T-helper 9 cell (primary cell): ENCODE data around the gene WDR74.
"Not testable (repeated sequence)": the region's sequence is repeated elsewhere in the genome, so short reads cannot be mapped to it uniquely, and the experiment has no call there.

ENCODE experiments used
- DNase-seq: peaks from one replicate; pipeline ENCODE4 v3.0.0-alpha.2; 2020
- total RNA-seq, 2 donors: gene quantifications; one replicate each; lab custom pipeline; 2026; lab: John Stamatoyannopoulos, UW

The WDR74 gene
- total RNA-seq = 90.3 to 120 reads per million in 2 donors

DNA sequence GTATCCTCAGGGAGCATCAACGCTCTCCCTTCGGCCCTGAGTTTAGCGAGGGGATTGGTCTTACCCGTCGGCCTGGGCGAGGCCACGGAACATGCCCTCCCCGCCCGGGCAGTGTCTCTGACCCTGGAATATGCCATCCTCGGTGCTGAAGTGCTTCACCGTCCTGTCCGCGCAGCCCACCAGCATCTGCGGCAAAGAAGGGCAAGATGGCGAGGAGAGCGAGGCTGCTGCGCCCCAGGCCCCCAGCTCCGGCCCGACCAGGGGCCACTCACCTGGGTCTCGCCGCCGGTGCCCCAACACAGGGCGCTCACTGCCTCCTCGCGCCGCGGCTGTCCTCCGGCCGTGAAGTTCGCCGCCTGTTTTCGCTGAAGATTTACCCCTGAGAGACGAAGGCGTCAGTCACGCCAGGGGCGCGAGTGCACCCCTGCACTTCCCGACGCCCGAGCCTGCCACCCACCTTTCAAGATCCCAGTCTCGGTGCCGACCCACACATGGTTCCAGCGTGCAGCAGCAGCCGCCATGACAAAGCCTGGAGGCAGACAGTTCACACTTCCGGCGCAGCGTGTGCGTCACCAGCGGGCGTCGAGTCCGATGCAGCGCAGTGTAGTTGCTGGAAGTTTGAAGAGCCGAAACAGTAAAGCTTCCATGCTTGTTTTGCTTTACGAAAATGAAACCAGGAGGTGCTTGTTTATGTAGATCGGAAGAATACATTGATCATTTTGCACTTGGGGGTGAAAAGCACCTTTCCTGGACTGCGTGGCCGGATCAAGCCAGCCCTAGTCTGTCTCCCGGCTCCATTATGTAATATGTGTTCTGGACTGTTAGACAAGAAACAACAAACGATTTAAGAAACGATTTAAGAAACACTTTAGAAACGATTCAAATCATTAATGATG, at the start of gene WDR74:
TSS of gene WDR74 (minus strand) at position 541 of the 896 bp plus-strand sequence. CDS start at position 521, 20 bp downstream.
- DNase-seq = peak; percentile 86

DNA sequence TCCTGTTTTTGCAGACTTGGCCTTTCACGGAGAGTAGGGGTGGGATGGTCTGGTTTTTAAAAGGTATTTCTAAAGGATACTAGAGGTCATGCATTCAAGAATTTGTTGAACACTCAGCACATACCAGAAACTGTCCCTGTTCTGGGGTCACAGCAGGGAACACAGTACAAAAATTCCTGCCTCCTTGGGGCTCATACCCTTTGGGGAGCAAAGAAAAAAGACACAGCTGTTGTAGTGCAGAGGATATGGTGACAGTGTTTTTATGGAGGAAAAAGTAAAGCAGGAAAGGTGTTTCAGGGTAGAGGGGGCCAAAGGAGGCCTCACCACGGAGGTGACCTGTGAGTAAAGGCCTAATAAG, 49.7 kb upstream of the WDR74 start:
- no peak for DNase-seq

DNA sequence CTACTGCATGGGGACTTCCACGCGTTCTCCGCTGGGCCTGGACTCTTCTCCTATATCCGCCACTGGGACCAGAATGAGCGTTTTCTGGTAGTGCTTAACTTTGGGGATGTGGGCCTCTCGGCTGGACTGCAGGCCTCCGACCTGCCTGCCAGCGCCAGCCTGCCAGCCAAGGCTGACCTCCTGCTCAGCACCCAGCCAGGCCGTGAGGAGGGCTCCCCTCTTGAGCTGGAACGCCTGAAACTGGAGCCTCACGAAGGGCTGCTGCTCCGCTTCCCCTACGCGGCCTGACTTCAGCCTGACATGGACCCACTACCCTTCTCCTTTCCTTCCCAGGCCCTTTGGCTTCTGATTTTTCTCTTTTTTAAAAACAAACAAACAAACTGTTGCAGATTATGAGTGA, 49.0 kb upstream of the WDR74 start:
- DNase-seq = no peak

DNA sequence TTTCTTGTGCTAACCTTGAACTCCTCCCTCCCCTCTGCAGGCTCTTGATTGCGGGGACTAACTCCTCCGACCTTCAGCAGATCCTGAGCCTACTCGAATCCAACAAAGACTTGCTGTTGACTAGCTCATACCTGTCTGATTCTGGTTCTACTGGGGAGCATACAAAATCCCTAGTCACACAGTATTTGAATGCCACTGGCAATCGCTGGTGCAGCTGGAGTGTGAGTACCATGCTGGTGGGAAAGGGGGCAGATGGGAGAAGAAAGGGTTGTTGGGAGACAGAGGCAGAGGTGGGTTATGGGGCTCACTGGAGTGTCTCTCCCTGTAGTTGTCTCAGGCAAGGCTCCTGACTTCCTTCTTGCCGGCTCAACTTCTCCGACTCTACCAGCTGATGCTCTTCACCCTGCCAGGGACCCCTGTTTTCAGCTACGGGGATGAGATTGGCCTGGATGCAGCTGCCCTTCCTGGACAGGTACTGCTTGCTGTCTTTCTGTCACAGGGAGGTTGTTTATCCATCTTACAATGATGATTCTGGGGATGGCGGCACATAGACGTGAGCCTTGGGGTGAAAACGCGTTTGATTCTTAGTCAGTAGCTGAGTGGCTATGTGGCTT, 45.9 kb upstream of the WDR74 start:
- no peak for DNase-seq

DNA sequence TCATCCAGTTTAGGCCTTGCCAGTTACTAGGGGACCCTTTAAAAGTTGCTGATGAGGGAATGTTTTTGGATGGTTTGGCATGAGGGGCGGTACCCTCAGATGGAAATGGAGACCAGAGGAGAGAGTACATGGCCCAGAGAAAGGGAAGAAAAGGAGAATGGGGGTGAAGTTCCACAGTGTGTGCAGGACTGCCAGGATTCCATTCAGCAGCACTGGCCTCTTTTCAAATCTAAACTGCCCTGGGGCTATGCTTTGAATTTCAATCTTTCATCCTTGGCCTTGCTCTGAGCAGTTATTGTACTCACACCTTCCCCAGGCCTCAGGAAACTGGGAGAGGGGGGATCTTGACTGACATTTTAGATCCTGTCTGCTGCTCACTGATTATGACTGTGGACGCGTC, 44.3 kb upstream of the WDR74 start:
- DNase-seq = no peak

DNA sequence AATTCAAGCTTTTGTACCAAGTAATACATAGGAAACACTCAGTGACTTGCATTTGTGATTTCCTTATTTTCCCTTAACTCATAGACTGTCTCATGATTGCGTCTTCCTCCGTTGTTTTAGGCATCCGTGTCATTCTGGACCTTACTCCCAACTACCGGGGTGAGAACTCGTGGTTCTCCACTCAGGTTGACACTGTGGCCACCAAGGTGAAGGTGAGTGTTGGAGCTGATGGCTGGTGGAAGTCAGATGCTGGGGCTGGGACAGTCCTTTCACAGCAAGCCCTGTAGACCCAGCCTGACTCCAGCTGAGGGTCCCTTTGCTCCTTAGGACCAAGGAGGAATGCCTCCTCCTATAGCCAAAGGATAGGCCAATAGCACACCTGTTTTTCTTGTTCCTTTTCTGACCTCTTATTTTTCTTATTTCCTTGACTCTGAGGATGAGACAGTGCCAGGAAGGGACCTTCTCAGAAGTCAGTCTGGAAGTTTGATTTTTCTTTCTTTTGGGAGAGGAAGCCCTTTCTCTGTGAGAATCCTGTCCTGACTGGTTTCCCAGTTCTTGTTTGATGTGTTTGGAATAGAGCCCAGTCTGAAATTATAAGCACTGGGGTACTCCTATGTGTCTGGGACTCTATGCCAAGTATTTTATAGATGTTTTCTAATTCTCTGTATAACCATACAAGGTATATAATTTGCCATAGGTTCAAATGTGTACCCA, 43.6 kb upstream of the WDR74 start:
- DNase-seq = no peak

DNA sequence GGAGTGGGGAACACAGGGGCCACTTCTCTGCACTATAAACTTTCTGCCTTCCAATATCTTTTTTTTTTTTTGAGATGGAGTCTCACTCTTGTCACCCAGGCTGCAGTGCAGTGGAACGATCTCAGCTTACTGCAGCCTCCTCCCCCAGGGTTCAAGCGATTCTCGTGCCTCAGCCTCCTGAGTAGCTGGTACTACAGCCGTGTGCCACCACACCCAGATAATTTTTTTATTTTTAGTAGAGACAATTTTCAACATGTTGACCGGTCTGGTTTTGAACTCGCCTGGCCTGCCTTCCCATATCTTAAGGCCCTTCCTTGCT, 43.0 kb upstream of the WDR74 start:
- no peak for DNase-seq

DNA sequence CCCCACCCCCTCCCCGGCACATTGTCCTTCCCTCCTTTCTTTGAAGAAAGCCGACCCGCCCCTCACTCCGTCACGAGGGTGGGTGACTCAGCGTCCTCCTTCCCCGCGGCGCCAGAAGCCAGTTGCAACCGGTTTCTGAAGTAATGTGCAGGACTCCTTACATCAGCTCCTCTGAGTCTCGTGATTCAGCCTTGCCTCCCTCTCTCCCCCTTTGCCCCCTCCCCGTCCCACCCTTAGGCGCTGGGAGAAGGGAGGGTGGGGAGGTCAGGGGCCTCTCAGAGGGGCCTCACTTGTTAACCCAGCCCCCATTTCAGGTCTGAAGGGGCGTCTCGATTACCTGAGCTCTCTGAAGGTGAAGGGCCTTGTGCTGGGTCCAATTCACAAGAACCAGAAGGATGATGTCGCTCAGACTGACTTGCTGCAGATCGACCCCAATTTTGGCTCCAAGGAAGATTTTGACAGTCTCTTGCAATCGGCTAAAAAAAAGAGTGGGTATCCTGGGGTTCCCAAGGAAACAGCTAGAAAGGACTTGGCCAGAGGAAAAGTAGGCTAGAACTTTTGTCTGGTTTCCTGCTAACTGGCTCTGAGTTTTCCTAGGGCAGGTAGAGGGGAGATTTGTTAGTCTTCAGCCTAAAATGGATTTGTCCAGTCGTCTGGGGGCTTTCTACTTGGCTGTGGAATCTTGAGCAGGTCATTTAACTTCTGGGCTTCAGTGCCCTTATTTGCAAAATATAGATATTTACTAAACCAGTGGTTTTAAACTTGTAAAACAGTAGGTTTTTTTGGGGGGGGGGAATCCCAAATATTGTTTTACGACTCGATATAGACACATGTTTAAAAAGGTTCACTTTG, 42.4 kb upstream of the WDR74 start:
- peak; percentile 91 for DNase-seq

DNA sequence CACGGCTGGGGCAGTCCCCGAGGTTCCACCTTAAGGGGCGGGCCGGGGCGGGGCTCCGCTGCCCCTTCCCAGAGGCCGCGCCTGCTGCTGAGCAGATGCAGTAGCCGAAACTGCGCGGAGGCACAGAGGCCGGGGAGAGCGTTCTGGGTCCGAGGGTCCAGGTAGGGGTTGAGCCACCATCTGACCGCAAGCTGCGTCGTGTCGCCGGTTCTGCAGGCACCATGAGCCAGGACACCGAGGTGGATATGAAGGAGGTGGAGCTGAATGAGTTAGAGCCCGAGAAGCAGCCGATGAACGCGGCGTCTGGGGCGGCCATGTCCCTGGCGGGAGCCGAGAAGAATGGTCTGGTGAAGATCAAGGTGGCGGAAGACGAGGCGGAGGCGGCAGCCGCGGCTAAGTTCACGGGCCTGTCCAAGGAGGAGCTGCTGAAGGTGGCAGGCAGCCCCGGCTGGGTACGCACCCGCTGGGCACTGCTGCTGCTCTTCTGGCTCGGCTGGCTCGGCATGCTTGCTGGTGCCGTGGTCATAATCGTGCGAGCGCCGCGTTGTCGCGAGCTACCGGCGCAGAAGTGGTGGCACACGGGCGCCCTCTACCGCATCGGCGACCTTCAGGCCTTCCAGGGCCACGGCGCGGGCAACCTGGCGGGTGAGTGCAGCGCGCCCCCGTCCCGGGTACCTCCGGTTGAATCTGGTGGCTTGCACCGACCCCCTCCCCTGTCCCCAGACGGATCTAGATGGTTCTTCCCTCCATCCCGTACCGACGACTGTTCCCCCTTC, 41.6 kb upstream of the WDR74 start, which contains the start of gene SLC3A2:
TSS of gene SLC3A2 (plus strand) at position 94 of the 776 bp plus-strand sequence. CDS start at position 222, 128 bp downstream.
- DNase-seq = peak; percentile 77

DNA sequence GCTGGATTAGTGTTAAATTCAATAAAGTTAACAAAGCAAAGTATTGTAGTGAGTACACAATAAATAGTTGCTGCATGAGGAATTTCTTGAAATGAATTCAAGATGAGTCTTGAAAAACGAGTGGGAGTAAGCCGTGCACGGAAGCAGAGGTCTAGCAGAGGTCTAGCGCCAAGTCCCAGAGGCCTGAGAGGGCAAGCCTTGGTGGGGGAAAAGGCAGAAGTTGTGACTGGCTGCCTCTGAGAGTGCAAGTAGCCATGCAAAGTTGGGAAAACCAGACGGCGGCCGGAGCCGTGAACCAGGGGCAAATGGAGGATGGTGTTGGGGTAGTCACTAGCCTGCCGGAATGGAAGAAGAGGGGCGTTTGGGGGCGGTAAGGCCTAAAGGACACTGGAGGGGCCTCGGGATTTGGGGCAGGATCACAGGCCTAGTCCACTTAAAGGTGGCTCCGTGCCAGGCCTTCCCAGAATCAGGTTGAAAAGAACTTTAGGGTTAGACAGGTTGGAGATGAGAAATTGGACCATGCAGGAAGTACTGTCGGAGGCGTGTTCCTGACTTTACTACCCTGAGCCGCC, 40.9 kb upstream of the WDR74 start:
- no peak for DNase-seq

DNA sequence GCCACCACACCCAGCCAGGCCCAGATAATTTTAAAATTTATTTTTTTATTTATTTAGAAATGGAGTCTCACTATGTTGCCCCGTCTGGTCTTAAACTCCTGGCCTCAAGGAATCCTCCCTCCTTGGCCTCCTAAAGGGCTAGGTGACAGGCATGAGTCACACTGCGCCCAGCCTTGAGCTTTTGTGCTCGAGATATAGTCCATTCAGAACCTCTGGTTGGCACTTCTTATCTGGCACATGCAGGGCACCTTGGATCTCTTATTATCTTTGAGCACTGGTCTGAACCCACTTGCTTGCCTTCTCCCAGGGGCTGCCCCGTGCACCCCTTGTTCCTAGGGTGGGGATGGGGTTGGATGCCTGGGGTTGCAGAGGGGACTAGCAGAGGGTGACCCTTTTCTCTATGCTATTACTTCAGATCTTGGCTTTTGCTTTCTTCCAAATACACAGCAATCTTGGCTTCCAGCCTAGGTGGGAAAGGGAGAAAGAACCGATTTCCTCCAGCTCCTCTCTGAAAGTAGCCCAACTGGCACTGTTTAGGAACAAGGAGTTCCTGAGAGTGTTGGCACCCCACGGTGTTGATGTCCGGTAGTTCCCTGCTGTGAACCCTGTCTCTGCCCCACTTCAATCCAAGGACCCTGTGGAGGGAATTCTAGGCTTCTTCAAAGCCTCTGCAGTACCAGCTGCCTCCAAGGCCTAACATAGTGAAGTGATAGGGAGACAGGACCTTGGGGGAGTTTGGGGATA, 40.0 kb upstream of the WDR74 start:
- DNase-seq = no peak

DNA sequence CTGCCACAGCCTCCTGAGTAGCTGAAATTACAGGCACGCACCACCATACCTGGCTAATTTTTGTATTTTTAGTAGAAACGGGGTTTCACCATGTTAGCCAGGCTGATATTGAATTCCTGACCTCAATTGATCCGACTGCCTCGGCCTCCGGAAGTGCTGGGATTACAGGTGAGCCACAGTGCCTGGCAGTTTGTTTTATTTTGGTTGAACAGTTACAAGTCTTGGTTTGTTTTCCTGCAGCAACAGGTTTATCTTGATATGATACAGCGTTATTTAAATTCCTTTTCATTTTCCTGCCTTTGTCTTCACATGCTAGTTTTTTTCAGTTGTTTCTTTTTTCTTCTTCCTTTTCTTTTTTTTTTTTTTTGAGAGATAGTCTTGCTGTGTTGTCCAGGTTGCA, 37.3 kb upstream of the WDR74 start:
- DNase-seq = no peak

DNA sequence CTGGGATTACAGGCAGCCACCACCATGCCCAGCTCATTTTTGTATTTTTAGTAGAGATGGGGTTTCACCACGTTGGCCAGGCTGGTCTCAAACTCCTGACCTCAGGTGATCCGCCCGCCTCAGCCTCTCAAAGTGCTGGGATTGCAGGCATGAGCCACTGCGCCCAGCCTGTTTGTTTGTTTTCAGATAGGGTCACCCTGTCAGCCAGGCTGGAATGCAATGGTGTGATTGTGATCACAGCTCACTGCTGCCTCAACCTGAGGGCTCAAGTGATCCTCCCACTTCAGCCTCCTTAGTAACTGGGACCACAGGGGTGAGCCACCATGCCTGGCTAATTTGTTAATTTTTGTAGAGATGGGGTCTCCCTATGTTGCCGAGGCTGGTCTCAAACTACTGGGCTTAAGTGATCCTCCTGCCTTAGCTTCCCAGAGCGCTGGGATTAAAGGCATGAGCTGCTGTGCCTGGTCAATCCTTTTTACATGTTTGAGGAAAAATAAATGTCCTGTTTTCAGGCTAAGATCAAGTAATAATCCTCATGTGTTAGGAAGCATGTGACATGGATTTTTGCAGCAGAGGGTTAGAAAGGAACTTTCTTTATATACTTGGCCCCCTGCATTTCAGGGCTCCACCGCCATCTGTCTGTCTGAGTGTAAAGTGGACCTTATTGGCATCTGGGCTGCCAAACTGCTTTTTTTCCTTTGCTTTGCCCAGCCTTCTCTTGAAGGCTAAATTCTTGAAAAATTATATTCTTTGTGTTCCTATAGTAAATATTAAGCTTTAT, 36.5 kb upstream of the WDR74 start:
- DNase-seq = no peak

DNA sequence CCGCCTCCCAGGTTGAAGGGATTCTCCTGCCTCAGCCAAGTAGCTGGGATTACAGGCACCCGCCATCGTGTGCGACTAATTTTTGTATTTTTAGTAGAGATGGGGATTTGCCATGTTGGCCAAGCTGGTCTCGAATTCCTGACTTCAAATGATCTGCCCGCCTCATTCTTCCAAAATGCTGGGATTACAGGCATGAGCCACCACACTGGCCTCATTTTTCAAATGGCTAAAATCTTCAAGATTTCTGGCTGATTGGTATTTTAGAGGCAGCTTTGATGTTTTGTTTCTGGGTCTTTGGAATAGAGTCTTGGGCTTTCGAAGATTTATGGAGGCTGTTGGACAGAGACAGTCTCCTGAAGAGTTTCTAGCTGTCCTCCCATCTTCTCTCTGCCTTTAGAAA, 35.5 kb upstream of the WDR74 start:
- DNase-seq = no peak

DNA sequence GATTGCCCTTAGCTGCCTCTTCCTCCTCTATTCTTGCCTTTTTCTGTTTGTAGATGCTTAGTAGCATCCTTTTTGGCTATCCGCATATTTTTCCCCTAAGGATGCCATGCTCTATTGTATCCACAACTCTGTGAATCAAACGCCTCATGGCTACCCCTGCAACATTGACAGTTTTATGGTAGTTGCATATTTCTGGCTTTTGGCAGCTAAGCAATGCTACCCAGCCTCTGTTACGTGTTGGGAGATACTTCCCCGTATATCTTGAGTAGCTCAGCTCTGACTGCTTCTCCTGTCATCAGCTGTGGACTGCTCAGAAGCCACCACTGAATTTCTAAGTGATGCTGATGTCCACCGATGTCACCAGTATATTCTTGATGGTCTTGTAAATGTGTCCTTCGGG, 26.2 kb upstream of the WDR74 start:
- DNase-seq = no peak

DNA sequence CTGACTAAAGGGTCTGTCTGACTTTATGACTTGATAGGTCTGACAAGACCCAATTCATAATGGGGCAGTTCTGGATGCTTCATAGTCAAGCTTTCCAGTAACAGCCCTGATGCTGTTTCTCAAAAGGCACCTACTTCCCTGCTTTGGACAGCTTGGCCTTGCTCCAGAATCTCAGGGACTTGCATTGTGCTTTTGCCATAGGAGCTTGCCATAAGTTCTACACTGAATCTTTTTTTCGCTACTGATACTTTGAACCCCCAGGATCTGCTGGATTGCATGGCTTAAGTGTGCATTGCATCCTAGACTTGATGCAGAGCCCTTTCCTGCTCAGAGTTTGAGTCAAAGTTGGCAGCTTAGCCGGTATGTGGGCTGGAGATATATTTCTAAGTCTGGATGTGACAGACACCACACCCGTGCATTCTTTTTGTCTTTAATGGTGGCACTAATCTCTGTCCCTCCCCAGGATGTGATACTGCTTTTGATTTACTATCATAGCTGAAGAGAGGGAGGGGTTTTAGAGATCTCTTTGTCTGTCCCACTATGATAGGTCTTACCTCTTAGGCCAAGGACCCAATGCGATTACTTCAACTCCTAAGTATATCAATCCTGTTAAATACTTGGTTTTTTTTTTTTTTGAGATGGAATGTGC, 24.4 kb upstream of the WDR74 start:
- no peak for DNase-seq

DNA sequence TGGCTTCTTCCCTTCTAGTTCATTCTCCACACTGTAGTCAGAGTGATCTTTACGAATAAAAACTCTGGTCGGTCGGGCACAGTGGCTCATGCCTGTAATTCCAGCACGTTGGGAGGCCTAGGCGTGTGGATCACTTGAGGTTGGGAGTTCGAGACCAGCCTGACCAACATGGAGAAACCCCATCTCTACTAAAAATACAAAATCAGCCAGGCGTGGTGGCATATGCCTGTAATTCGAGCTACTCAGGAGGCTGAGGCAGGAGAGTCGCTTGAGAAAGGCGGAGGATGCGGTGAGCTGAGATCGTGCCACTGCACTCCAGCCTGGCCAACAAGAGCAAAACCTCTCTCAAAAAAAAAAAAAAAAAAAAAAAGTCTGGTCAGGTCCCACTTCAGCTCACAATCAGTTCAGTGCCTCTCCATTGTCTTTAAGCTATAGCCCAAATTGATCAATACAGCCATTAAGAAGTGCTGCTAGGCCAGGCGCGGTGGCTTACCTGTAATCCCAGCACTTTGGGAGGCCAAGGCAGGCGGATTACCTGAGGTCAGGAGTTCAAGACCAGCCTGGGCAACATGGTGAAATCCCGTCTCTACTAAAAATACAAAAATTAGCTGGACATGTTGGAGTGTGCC, 22.3 kb upstream of the WDR74 start:
- DNase-seq = not testable (repeated sequence)

DNA sequence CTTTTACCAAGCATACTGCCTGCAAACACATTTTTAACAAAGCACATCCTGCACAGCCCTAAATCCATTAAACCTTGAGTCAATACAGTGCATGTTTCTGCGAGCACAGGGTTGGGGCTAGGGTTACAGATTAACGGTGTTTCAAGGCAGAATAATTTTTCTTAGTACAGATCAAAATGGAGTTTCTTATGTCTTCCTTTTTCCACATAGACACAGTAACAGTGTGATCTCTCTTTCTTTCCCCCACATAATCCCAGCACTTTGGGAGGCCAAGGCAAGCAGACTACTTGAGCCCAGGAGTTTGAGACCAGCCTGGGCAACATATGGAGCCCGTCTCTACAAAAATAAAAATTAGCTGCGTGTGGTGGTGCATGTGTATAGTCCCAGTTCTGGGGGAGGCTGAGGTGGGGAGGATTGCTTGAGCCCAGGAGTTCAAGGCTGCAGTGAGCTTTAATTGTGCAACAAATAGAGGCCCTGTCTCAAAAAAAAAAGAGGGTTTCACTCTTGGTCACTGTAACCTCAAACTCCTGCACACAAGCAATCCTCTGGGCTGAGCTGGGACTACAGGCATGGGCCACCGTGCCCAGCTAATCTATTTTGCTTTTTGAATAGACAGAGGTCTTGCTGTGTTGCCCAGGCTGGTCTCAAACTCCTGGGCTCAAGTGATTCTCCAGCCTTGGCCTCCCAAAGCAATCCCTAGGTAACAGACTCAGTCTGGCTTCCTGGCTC, 21.6 kb upstream of the WDR74 start:
- DNase-seq = no peak
